ENCODE data around the gene ATXN10.

GRCh38 chr22:45774001-45774670 is 102.5 kb downstream of the ATXN10 start:
- TF ChIP-seq, protein P1, sequence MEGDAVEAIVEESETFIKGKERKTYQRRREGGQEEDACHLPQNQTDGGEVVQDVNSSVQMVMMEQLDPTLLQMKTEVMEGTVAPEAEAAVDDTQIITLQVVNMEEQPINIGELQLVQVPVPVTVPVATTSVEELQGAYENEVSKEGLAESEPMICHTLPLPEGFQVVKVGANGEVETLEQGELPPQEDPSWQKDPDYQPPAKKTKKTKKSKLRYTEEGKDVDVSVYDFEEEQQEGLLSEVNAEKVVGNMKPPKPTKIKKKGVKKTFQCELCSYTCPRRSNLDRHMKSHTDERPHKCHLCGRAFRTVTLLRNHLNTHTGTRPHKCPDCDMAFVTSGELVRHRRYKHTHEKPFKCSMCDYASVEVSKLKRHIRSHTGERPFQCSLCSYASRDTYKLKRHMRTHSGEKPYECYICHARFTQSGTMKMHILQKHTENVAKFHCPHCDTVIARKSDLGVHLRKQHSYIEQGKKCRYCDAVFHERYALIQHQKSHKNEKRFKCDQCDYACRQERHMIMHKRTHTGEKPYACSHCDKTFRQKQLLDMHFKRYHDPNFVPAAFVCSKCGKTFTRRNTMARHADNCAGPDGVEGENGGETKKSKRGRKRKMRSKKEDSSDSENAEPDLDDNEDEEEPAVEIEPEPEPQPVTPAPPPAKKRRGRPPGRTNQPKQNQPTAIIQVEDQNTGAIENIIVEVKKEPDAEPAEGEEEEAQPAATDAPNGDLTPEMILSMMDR (conservative IDR thresholded peaks at IDR 0.05; ENCODE audit: low read length) = no peak
- no peak for TF ChIP-seq EZH2phosphoT487 (IDR thresholded peaks at IDR 0.05; ENCODE audit: borderline replicate concordance)
